A549 (cell line): ENCODE data around the gene TMCO4.

Experiments
- RNF2 ChIP-seq: fragments of 200-600 bp; sonication (generic); IDR thresholded peaks from 2 replicates; pipeline ENCODE4 v1.6.1; 2016; ENCODE audit warnings: low read depth, mild to moderate bottlenecking, antibody characterized with exemption, moderate library complexity, borderline replicate concordance
- TF ChIP-seq, protein P1 (sequence below): fragments of >200 bp; sonication (Bioruptor Twin); formaldehyde crosslinking; IDR thresholded peaks from 3 replicates; pipeline ENCODE4 v1.5.1; 2016

DNA sequence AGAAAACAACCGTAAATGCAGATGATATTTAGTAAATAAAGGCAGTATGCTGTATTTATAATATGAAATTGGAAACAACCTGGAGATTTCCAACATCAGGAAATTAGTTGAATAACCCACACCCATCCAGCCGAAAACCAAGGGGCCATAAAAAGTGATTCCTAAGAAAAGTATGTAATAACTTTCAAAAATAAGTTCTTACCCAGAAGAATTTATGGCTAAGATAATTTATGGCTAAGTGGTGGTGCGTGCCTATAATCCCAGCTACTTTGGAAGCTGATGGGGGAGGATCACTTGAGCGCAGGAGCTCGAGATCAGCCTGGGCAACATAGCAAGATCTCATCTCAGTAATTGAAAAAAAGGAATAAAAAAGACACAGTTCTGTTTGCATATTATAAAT is 43.2 kb downstream of the TMCO4 start:
- TF ChIP-seq, protein P1, sequence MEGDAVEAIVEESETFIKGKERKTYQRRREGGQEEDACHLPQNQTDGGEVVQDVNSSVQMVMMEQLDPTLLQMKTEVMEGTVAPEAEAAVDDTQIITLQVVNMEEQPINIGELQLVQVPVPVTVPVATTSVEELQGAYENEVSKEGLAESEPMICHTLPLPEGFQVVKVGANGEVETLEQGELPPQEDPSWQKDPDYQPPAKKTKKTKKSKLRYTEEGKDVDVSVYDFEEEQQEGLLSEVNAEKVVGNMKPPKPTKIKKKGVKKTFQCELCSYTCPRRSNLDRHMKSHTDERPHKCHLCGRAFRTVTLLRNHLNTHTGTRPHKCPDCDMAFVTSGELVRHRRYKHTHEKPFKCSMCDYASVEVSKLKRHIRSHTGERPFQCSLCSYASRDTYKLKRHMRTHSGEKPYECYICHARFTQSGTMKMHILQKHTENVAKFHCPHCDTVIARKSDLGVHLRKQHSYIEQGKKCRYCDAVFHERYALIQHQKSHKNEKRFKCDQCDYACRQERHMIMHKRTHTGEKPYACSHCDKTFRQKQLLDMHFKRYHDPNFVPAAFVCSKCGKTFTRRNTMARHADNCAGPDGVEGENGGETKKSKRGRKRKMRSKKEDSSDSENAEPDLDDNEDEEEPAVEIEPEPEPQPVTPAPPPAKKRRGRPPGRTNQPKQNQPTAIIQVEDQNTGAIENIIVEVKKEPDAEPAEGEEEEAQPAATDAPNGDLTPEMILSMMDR, result no peak
- no peak for TF ChIP-seq RNF2
